ENCODE measurements around the gene GASK1A. TPM values are rescaled to one million over a fixed set of nuclear protein-coding genes. Genes with fewer than 3 reads are reported as not detected.

Gene GASK1A
- total RNA-seq, 1 experiment from 2014 or later = 5.4 TPM

DNA sequence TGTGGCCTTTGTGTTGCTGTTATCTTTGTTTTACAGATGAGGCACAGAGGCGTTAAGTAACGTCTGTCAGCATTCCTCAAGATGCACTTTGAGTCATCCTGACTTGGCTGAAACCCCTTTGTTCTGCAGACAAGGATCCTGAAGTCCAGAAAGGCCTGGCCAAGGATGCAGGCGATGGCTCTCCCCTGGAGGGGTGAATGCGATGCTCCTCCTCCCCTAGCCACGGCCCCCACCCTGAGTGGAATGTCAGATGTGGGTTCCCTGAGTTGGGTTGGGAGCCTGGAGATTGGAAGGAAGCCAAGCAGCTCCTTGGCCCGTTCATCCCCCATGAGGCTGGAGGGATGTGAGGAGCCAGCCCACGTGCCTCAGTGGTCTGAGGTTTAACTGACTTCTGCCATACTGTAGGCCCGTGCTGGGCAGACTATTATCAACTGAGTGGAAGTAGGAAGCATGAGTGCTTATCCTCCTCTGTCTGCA lies 83.5 kb downstream of the GASK1A start:
- H3K4me1 ChIP-seq (ENCODE audit: insufficient read depth, low read length) = no peaks in the 10 kb centered on the region
- no peak overlapping the region for H4K5ac ChIP-seq (ENCODE audit: insufficient read length, low read depth, low read length)
- H4K91ac ChIP-seq (ENCODE audit: insufficient read length, low read depth, low read length) = no peak overlapping the region
- H3K56ac ChIP-seq (ENCODE audit: insufficient read length, low read depth, low read length) = no peak overlapping the region
- Mint-ChIP-seq H3K4me1 (peaks cover 9 to 15% of the 10 kb centered on the region in 2 experiments), H3K4me3 (no peak overlapping the region), H3K9me3 (peaks cover 20 to 27% of the 10 kb centered on the region in 2 experiments), H3K27me3 (ENCODE audit: low read depth) (no peaks in the 10 kb centered on the region; the same call in 1 of the 2 replicates), H3K36me3 (ENCODE audit: insufficient read depth in 1 of 3, low read depth in 3 of 3) (peaks cover 24 to 34% (median 27%) of the 10 kb centered on the region in 3 experiments), H3K27ac (no peak overlapping the region)
- no peak overlapping the region for H4K8ac ChIP-seq (replicated peaks; ENCODE audit: insufficient read length, low read depth, low read length)
- H2BK15ac ChIP-seq (ENCODE audit: low read depth, low read length) = no peak overlapping the region
- H3K18ac ChIP-seq (ENCODE audit: insufficient read length, low read depth, low read length) = no peak overlapping the region
- H2AFZ ChIP-seq (ENCODE audit: low read length) = no peak overlapping the region
- H3T11ph ChIP-seq (ENCODE audit: low read length) = no peak overlapping the region
- no CpG with 5 or more reads among the region's 8 CpGs for WGBS (ENCODE audit: extremely low coverage, insufficient read length, low lambda C conversion rate)
- H2BK12ac ChIP-seq (ENCODE audit: insufficient read length, low read depth, low read length) = no peak overlapping the region
- no peak overlapping the region for H2AK5ac ChIP-seq (ENCODE audit: insufficient read length, low read length)
- no peak overlapping the region for H3K23ac ChIP-seq (ENCODE audit: insufficient read length, low read depth, low read length)
- no peak overlapping the region for H2BK20ac ChIP-seq (ENCODE audit: low read depth, low read length, poor library complexity, severe bottlenecking)
- H2BK120ac ChIP-seq (ENCODE audit: low read depth, low read length, poor library complexity, severe bottlenecking) = no peak overlapping the region
- TF ChIP-seq, protein P1, sequence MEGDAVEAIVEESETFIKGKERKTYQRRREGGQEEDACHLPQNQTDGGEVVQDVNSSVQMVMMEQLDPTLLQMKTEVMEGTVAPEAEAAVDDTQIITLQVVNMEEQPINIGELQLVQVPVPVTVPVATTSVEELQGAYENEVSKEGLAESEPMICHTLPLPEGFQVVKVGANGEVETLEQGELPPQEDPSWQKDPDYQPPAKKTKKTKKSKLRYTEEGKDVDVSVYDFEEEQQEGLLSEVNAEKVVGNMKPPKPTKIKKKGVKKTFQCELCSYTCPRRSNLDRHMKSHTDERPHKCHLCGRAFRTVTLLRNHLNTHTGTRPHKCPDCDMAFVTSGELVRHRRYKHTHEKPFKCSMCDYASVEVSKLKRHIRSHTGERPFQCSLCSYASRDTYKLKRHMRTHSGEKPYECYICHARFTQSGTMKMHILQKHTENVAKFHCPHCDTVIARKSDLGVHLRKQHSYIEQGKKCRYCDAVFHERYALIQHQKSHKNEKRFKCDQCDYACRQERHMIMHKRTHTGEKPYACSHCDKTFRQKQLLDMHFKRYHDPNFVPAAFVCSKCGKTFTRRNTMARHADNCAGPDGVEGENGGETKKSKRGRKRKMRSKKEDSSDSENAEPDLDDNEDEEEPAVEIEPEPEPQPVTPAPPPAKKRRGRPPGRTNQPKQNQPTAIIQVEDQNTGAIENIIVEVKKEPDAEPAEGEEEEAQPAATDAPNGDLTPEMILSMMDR (conservative IDR thresholded peaks at IDR 0.05) = no peak
- H3K79me2 ChIP-seq (ENCODE audit: insufficient read depth, low read length) = no peaks in the 10 kb centered on the region
- no peak overlapping the region for H3K4me2 ChIP-seq (ENCODE audit: insufficient read depth, insufficient read length, low read length)
- H3K23me2 ChIP-seq (ENCODE audit: insufficient read length, low read depth, low read length, poor library complexity, severe bottlenecking) = no peaks in the 10 kb centered on the region
- H4K20me1 ChIP-seq (ENCODE audit: control insufficient read depth, insufficient read depth, insufficient read length) = no peaks in the 10 kb centered on the region
- no peaks in the 10 kb centered on the region for H3K79me1 ChIP-seq (ENCODE audit: insufficient read depth, low read depth, low read length, poor library complexity, severe bottlenecking)
- H2BK5ac ChIP-seq (ENCODE audit: insufficient read length, low read length) = no peak overlapping the region
- H3K9ac ChIP-seq (ENCODE audit: extremely low read depth, insufficient read length, low read length) = no peak overlapping the region
- no peak overlapping the region for H3K4ac ChIP-seq (ENCODE audit: low read depth, low read length)
- H3K27me3 ChIP-seq (ENCODE audit: insufficient read depth, low read length) = no peaks in the 10 kb centered on the region
- H3K14ac ChIP-seq (ENCODE audit: insufficient read depth, low read length) = no peak overlapping the region
- no peaks in the 10 kb centered on the region for H3K9me3 ChIP-seq (ENCODE audit: control insufficient read depth, low read depth, low read length)
- DNase-seq = no peak
- H3K27ac ChIP-seq (ENCODE audit: insufficient read length, low read depth, low read length) = no peak overlapping the region

All from H9 (cell line).